Stimulated activated CD8-positive, alpha-beta memory T cell treated with anti-CD3 and anti-CD28 coated beads, Interleukin-4, amount 100 ng/mL, for 4 hours (primary cell): ENCODE results near the gene PROCA1.
"Not testable (repeated sequence)": the region's sequence is repeated elsewhere in the genome, so short reads cannot be mapped to it uniquely, and the experiment has no call there.

Experiments used
- DNase-seq, 2 donors: peaks; one replicate each; pipeline ENCODE4 v3.0.0-alpha.2; 2020; ENCODE audit warnings: low read depth in 2 of 2, low spot score in 1 of 2

The PROCA1 gene

GRCh38 chr17:28744104-28744971 lies 32.6 kb upstream of the PROCA1 start:
- peak in 1 of 2 donors; percentile 52 for DNase-seq

- DNase-seq: peak in 1 of 2 donors; percentile 70
These were observed 31.8 kb upstream of the PROCA1 start, which contains the start of gene TRAF4 for GRCh38 chr17:28743243-28744103. TRAF4 (plus strand) TSS chr17:28744011; CDS start chr17:28744113, 102 bp downstream.

DNA sequence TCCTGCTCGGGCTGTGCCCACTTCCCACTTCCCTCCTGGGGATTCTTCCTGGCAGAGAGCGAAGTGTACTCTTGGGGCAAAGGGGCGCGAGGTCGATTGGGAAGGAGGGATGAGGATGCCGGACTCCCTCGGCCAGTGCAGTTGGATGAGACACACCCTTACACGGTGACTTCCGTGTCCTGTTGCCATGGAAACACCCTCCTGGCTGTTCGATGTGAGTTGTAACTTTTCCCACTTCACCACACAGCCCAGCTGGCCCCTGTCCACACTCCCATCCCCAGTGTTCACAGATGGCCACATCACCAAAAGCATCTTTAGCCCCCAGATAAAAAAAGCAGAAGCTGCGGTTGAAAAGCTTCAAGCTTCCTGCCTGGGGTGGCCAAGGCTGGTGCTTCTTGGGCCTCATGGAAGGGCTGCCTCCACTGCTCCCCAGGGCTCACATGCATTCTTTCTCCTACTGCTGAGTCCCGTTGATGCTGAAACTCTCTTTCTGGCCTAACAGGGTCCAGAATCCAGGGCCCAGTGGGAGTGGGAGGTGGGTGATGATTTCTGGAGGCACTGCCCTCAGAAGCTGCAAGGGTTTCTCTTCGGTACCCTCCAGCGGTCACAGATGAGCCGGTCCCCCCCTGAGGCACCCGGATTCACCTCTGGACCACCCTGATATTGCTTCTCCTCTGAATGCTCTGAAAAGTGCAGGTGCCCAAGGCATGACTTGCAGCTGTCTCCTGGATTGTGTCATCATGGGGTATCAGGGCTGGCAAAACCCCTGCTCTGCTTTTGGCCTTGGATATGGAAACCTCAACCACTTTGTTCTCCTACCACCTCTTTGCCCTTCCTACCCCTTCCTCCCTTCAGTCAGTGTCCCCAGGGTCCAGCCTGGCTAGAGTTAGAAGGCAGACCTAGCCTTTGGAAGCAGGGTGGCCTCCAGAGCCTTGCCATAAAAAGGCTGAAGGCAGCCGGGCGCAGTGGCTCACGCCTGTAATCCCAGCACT lies 30.0 kb upstream of the PROCA1 start:
- no peak for DNase-seq

GRCh38 chr17:28740406-28741357 lies 29.0 kb upstream of the PROCA1 start:
- no peak for DNase-seq

DNA sequence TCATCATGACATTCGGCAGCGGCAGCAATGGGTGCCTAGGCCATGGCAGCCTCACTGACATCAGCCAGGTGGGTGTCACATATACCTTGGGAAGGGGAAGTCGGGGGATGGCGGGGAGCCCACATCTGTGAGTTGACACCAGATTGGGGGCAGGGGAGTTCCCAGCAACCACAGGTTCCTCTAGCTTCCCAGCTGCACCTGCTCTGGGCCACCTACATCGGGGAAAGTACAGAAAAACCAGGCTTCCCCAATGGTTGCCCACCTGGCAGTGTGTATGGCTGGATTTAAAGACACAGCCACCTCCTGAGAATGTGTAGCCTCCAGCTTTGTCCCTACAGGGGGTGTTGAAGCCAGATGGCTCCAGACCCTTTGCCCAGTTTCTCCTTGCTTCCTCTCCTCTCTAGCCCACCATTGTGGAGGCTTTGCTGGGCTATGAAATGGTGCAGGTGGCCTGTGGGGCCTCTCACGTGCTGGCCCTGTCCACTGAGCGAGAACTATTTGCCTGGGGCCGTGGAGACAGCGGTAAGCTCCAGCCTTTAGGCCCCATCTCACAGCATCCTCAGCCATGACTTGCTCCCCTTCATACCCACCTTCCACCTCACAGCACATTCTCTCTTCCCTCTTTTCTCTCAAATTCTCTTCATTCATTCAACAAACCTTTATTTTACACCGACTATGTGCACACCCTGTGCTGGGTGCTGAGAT lies 27.1 kb upstream of the PROCA1 start:
- peak; percentile 54 to 67 for DNase-seq

DNA sequence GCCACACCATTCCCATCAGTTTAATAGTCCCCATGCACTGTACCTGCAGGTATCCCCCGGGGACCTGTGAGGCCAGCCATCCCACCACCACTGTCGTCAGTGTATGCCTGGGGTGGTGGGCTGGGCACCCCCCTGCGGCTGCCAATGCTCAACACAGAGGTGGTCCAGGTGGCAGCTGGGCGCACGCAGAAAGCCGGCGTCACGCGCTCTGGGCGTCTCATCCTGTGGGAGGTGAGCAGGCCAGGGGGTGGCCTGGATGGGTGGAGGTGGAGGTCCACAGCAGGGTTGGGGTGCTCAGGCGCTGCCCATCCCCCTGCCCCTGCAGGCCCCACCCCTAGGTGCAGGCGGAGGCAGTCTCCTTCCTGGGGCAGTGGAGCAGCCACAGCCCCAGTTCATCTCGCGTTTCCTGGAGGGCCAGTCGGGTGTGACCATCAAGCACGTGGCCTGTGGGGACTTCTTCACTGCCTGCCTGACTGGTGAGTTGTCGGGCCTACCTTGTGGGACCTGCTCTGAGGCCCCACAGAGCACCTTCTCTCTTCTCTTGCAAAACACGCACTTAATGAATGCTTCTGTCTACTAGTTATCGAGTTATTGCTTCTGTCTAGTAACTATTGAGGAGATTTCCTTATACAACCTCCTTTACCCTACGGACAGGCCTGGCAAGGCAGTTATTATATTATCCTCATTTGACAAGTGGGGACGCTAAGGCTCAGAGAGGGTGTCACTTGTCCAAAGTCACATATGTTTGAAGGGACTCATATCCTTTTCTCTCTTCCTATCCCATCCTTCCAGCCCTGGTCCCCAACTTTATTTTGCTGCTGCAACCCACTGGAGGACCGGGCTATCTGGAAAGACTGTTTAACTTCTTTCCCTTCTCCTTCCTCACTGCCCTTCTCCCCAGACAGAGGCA lies 26.3 kb upstream of the PROCA1 start:
- DNase-seq: no peak

DNA sequence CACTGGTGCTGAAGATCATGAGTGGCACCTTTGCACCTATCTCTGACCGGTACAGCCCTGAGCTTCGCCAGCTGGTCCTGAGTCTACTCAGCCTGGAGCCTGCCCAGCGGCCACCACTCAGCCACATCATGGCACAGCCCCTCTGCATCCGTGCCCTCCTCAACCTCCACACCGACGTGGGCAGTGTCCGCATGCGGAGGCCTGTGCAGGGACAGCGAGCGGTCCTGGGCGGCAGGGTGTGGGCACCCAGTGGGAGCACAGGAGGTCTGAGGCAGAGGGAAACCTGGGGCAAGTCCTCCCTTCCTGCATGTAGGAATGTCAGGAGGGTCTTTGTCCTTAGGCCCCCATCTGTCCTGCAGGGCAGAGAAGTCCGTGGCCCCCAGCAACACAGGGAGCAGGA lies 25.6 kb upstream of the PROCA1 start:
- no peak for DNase-seq

DNA sequence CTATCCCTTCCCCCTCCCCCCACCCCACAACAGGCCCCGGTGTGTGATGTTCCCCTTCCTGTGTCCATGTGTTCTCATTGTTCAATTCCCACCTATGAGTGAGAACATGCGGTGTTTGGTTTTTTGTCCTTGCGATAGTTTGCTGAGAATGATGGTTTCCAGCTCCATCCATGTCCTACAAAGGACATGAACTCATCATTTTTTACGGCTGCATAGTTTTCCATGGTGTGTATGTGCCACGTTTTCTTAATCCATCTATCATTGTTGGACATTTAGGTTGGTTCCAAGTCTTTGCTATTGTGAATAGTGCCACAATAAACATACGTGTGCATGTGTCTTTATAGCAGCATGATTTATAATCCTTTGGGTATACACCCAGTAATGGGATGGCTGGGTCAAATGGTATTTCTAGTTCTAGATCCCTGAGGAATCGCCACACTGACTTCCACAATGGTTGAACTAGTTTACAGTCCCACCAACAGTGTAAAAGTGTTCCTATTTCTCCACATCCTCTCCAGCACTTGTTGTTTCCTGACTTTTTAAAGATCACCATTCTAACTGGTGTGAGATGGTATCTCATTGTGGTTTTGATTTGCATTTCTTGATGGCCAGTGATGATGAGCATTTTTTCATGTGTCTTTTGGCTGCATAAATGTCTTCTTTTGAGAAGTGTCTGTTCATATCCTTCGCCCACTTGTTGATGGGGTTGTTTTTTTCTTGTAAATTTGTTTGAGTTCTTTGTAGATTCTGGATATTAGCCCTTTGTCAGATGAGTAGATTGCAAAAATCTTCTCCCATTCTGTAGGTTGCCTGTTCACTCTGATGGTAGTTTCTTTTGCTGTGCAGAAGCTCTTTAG lies 24.5 kb upstream of the PROCA1 start:
- not testable (repeated sequence) for DNase-seq

GRCh38 chr17:28735242-28735722 lies 23.6 kb upstream of the PROCA1 start:
- no peak for DNase-seq

GRCh38 chr17:28734712-28735241 lies 23.1 kb upstream of the PROCA1 start:
- DNase-seq: no peak

- no peak for DNase-seq
These were observed 21.7 kb upstream of the PROCA1 start for GRCh38 chr17:28733346-28733745.

- no peak for DNase-seq
These were observed 18.3 kb upstream of the PROCA1 start for GRCh38 chr17:28729950-28730330.

DNA sequence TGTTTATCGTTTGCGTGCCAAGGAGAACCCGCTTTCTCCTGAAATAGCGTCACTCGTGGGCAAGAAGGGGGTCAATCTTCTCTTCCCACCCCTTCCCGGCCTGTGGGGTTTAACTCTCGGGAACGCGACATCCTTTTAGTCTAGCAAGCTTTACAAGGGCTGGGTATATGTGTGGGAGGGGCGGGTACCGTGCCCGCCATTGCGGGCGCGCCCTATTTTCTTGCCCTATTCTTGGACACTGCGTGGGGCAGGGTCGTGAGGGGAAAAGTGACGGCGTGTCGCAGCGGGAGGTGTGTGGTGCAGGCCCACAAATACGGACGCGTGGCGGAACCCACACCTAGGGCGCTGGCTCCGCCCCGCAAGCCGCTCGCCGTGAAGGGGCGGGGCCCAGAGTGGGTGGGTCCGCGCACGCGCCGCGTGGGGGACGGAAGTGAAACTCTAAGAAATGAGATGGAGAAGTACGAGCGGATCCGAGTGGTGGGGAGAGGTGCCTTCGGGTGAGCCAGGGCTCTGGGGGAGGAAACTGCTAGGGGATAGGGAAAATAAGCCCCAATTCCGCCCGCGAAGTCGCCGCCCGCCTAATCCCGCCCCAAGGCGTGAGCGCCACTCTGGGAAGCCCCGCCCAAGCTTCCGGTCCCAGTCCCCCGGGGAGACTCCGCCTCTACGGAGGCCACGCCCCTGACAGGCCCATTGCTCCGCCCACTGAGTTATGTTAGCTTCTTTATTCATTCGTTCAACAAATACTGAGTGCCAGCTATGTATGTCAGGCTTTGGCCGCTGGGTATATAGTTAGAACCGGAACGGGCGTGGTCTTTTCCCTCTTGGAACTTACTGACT lies 16.9 kb upstream of the PROCA1 start, which contains the start of gene NEK8:
Gene NEK8 (plus strand): TSS at position 425 of the 837 bp plus-strand sequence. CDS start 26 bp downstream, at position 451.
- DNase-seq: peak; percentile 93 to 99

DNA sequence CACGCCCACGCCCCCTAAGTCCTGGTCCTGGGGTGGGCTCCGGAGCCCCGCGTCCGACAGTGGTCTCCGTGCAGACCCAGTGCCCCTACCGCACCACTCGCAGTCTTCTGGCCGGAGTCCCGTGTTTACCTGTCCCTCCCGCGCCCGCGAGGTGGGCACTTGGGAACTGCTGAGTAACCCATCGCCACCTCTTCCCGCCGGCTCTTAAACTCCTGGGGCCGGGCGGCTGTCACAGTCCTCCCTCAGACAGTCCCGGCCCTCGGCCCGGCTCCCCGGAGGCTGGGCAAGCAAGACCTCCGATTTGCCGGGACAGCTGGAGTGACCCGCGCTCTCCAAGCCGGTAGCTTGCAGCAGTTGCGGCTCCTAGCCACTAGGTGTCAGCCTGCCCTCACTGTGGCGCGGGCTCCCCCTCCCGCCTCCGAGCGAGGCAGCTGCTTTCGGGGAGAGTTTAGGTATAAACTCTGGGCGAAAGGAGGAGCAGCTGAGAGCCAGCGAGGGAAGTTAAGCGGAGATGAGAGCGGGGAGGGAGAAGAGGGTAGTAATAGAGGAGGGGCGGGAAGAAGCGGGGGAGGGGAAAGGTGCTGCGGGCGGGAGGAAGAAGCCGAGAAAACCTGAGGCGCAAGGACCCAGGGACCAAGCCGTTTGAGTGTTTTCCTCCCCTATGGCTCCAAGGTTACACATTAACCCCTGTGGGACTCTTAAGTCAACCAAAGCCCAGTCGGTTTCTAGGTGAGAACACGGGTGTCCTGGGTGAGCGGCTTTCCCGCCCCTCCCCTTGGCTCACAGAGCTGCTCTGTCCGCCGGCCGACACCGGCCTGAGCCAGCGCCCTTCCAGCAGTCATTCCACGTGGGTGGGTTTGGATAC lies 15.2 kb upstream of the PROCA1 start:
- peak; percentile 75 to 83 for DNase-seq

DNA sequence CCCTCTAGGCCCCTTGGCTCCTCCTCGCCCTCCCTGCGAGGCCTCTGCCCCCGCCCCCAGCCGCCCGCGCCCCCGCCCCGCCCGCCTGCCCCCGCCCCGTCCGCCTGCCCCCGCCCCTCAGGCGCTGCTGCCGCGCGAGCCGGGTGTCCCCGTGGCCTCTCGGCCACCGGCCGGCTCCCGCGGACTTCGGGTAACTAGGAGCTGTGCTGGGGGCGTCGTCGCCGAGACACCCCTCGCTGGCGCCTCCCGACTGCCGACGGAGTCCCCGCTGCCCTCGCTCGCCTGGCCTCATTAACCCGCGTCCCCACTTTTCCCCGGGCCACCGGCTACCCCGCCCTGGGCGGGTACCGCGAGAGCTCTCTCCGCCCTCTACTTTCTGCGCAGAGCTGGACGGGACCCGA lies 14.5 kb upstream of the PROCA1 start, which contains the start of gene TLCD1:
Gene TLCD1 (minus strand): TSS at position 8 of the 401 bp plus-strand sequence. CDS start 136 bp downstream, outside the sequence.
- no peak for DNase-seq
